ENCODE measurements around the gene YIF1A.
"Not testable (repeated sequence)": the region's sequence is repeated elsewhere in the genome, so short reads cannot be mapped to it uniquely, and the experiment has no call there.

YIF1A gene

GRCh38 chr11:66311470-66311964, 22.6 kb upstream of the YIF1A start:
- no peak for DNase-seq

- not testable (repeated sequence) for DNase-seq
Measured at GRCh38 chr11:66310803-66311440, 22.0 kb upstream of the YIF1A start.

GRCh38 chr11:66310324-66310723, 21.4 kb upstream of the YIF1A start:
- no peak for DNase-seq

- peak; percentile 9 for DNase-seq
Measured at GRCh38 chr11:66309475-66309874, 20.5 kb upstream of the YIF1A start.

GRCh38 chr11:66302656-66303055, 13.7 kb upstream of the YIF1A start:
- DNase-seq, result no peak

- no peak for DNase-seq
Measured at GRCh38 chr11:66299186-66299585, 10.2 kb upstream of the YIF1A start.

- DNase-seq, result no peak
Measured at GRCh38 chr11:66297610-66298009, 8.7 kb upstream of the YIF1A start.

GRCh38 chr11:66294626-66295620, 6.0 kb upstream of the YIF1A start:
- no peak for DNase-seq

- DNase-seq, result no peak
Measured at GRCh38 chr11:66293777-66294625, 5.1 kb upstream of the YIF1A start.

GRCh38 chr11:66293352-66293751, 4.4 kb upstream of the YIF1A start:
- DNase-seq, result no peak

GRCh38 chr11:66292543-66293332, 3.8 kb upstream of the YIF1A start:
- DNase-seq, result no peak

GRCh38 chr11:66291706-66292542, 3.0 kb upstream of the YIF1A start, which contains the start of gene TMEM151A:
TMEM151A (plus strand) TSS chr11:66291894; CDS start chr11:66292014, 120 bp downstream.
- DNase-seq, result no peak

GRCh38 chr11:66291303-66291705, 2.4 kb upstream of the YIF1A start:
- no peak for DNase-seq

- DNase-seq, result no peak
Measured at GRCh38 chr11:66290330-66290621, 1.3 kb upstream of the YIF1A start.

- DNase-seq, result peak; percentile 92
Measured at GRCh38 chr11:66289548-66290329, 796 bp upstream of the YIF1A start.

- DNase-seq, result peak; percentile 44
Measured at GRCh38 chr11:66287889-66288670, 863 bp downstream of the YIF1A start.

- no peak for DNase-seq
Measured at GRCh38 chr11:66287211-66287888, 1.6 kb downstream of the YIF1A start.

GRCh38 chr11:66286699-66287098, 2.2 kb downstream of the YIF1A start:
- DNase-seq, result no peak
